HepG2 (cell line): ENCODE results near the gene PLCG1. TPM values are rescaled to one million over a fixed set of nuclear protein-coding genes. Genes with fewer than 3 reads are reported as not detected.

Experiments used
- FOXK2 ChIP-seq: fragments of 450-650 bp; IDR thresholded peaks from 2 replicates; pipeline ENCODE4 v1.6.1; 2016
- HDAC2 ChIP-seq: sonication (generic); formaldehyde crosslinking; IDR thresholded peaks from 2 replicates; pipeline ENCODE4 v1.4.0; 2020; ENCODE audit warnings: missing genetic modification reagents
- ISX ChIP-seq: sonication (generic); formaldehyde crosslinking; conservative IDR thresholded peaks from 2 replicates; pipeline ENCODE4 v1.5.0; 2020; ENCODE audit warnings: missing genetic modification reagents
- MIXL1 ChIP-seq: IDR thresholded peaks from 2 replicates; pipeline ENCODE4 v1.6.1; 2016
- NFYB ChIP-seq: sonication (generic); formaldehyde crosslinking; IDR thresholded peaks from 2 replicates; pipeline ENCODE4 v1.4.0; 2020; ENCODE audit warnings: missing genetic modification reagents
- POLR2G ChIP-seq: fragments of 200-400 bp; formaldehyde crosslinking; IDR thresholded peaks from 2 replicates; pipeline ENCODE4 v1.6.1; 2018; ENCODE audit warnings: mild to moderate bottlenecking, low read depth, low read length, moderate library complexity
- SIN3B ChIP-seq: fragments of 150-350 bp; IDR thresholded peaks from 2 replicates; pipeline ENCODE4 v1.6.1; 2014; ENCODE audit warnings: low read length
- SP1 ChIP-seq, 2 experiments: fragments of 450-650 bp in 1 of 2; sonication (generic) in 1 of 2; formaldehyde crosslinking in 1 of 2; IDR thresholded peaks; 2 replicates each; pipeline versions ENCODE4 v1.4.0 to v1.6.1; 2016 to 2020; ENCODE audit warnings: missing genetic modification reagents in 1 of 2
- TOE1 ChIP-seq: sonication (generic); formaldehyde crosslinking; IDR thresholded peaks from 2 replicates; pipeline ENCODE4 v1.4.0; 2020; ENCODE audit warnings: mild to moderate bottlenecking, missing genetic modification reagents
- ZBTB14 ChIP-seq: sonication (generic); formaldehyde crosslinking; IDR thresholded peaks from 2 replicates; pipeline ENCODE4 v1.4.0; 2020; ENCODE audit warnings: missing genetic modification reagents
- ZKSCAN5 ChIP-seq: sonication (generic); formaldehyde crosslinking; IDR thresholded peaks from 2 replicates; pipeline ENCODE4 v1.5.1; 2020; ENCODE audit warnings: mild to moderate bottlenecking, missing genetic modification reagents
- ZNF441 ChIP-seq: sonication (generic); formaldehyde crosslinking; IDR thresholded peaks from 2 replicates; pipeline ENCODE4 v1.7.0; 2021; ENCODE audit warnings: missing genetic modification reagents, borderline replicate concordance
- ZNF574 ChIP-seq: sonication (generic); formaldehyde crosslinking; IDR thresholded peaks from 2 replicates; pipeline ENCODE4 v1.4.0; 2020; ENCODE audit warnings: missing genetic modification reagents
- ZNF652 ChIP-seq: IDR thresholded peaks from 2 replicates; pipeline ENCODE4 v1.6.1; 2016; ENCODE audit warnings: low read depth, borderline replicate concordance
- ZNF766 ChIP-seq: sonication (generic); formaldehyde crosslinking; IDR thresholded peaks from 2 replicates; pipeline ENCODE4 v1.5.0; 2020; ENCODE audit warnings: missing genetic modification reagents, borderline replicate concordance
- polyA plus RNA-seq, 8 experiments: library from polyadenylated mRNA; depleted of rRNA in 3 of 8; stranded (reverse) in 7 of 8; unstranded in 1 of 8; fragments of >200 nt; fragmentation: Illumina TruSeq in 4 of 8; extraction: Trizol in 4 of 8; gene quantifications; 2 replicates each; pipeline versions ENCODE4 v1.2.1 to v1.2.3, GENCODE V29; 2011 to 2016; ENCODE audit warnings: low read depth in 4 of 8, missing spikeins in 1 of 8, mixed read lengths in 1 of 8; ENCODE audit not compliant: insufficient read depth in 1 of 8
- total RNA-seq, 5 experiments: library from RNA; depleted of rRNA; stranded (reverse); fragments of >200 nt; fragmentation: Illumina TruSeq; extraction: Trizol; gene quantifications; 2 replicates each; pipeline ENCODE4 v1.2.3, GENCODE V29; 2016; ENCODE audit warnings: low read depth in 1 of 5

PLCG1 gene
- total and polyA plus RNA-seq, 2 of the 13 experiments (the other 11 are each of a cell fraction or from before 2014, with no cell fraction given): 85.3 to 158 TPM

GRCh38 chr20:41138475-41139226, 1.3 kb downstream of the PLCG1 start (continued):
- TF ChIP-seq ZBTB14 (no peak), ZKSCAN5 (no peak), ZNF766 (CRISPR knock-in tag) (no peak), ZNF652 (CRISPR knock-in tag) (no peak), ZNF574 (no peak), ZNF441 (CRISPR knock-in tag) (no peak), SP1 (IDR thresholded peaks at IDR 0.05) (no peak), SP1 (CRISPR knock-in tag; IDR thresholded peaks at IDR 0.05) (no peak), FOXK2 (no peak), TOE1 (no peak), POLR2G (no peak), NFYB (CRISPR knock-in tag) (no peak; the same call in 1 of the 2 replicates), SIN3B (no peak), HDAC2 (CRISPR knock-in tag) (no peak), ISX (no peak), MIXL1 (CRISPR knock-in tag) (no peak)
